ENCODE measurements around the gene CHCHD3.

Gene CHCHD3

GRCh38 chr7:133077394-133077793, 4.5 kb downstream of the CHCHD3 start:
- DNase-seq (ENCODE audit: low read depth): no peak

- DNase-seq (ENCODE audit: low read depth): no peak
These were observed 5.7 kb downstream of the CHCHD3 start for GRCh38 chr7:133076142-133076541.

GRCh38 chr7:133071506-133071905, 10.4 kb downstream of the CHCHD3 start:
- DNase-seq (ENCODE audit: low read depth): no peak

GRCh38 chr7:133070562-133070961, 11.3 kb downstream of the CHCHD3 start:
- DNase-seq (ENCODE audit: low read depth): no peak

- no peak for DNase-seq (ENCODE audit: low read depth)
These were observed 16.6 kb downstream of the CHCHD3 start for GRCh38 chr7:133065301-133065700.

- DNase-seq (ENCODE audit: low read depth): no peak
These were observed 17.6 kb downstream of the CHCHD3 start for GRCh38 chr7:133064082-133064820.

GRCh38 chr7:133061792-133062191, 20.1 kb downstream of the CHCHD3 start:
- no peak for DNase-seq (ENCODE audit: low read depth)

- DNase-seq (ENCODE audit: low read depth): no peak
These were observed 20.5 kb downstream of the CHCHD3 start for GRCh38 chr7:133061357-133061756.

GRCh38 chr7:133060004-133060403, 21.9 kb downstream of the CHCHD3 start:
- no peak for DNase-seq (ENCODE audit: low read depth)

GRCh38 chr7:133059263-133059662, 22.6 kb downstream of the CHCHD3 start:
- no peak for DNase-seq (ENCODE audit: low read depth)

- peak; percentile 25 for DNase-seq (ENCODE audit: low read depth)
These were observed 25.3 kb downstream of the CHCHD3 start for GRCh38 chr7:133056370-133057238.

- no peak for DNase-seq (ENCODE audit: low read depth)
These were observed 27.6 kb downstream of the CHCHD3 start for GRCh38 chr7:133054162-133054840.

- DNase-seq (ENCODE audit: low read depth): peak; percentile 88
These were observed 28.5 kb downstream of the CHCHD3 start for GRCh38 chr7:133053321-133053891.

- peak; percentile 24 for DNase-seq (ENCODE audit: low read depth)
These were observed 29.1 kb downstream of the CHCHD3 start for GRCh38 chr7:133052826-133053225.

- peak; percentile 28 for DNase-seq (ENCODE audit: low read depth)
These were observed 29.5 kb downstream of the CHCHD3 start for GRCh38 chr7:133052401-133052756.

GRCh38 chr7:133051719-133052400, 30.0 kb downstream of the CHCHD3 start:
- DNase-seq (ENCODE audit: low read depth): no peak

GRCh38 chr7:133051066-133051465, 30.8 kb downstream of the CHCHD3 start:
- peak; percentile 11 for DNase-seq (ENCODE audit: low read depth)

GRCh38 chr7:133050200-133050995, 31.5 kb downstream of the CHCHD3 start:
- DNase-seq (ENCODE audit: low read depth): no peak

- DNase-seq (ENCODE audit: low read depth): no peak
These were observed 33.3 kb downstream of the CHCHD3 start for GRCh38 chr7:133048589-133048988.

GRCh38 chr7:133047321-133047720, 34.6 kb downstream of the CHCHD3 start:
- peak; percentile 14 for DNase-seq (ENCODE audit: low read depth)
